GM18520 (cell line): ENCODE data around the gene MYO1B.

Experiments used
- ATAC-seq: cut with Tn5 transposase; IDR thresholded peaks from one replicate; pipeline ENCODE4 v1.9.1; 2021; ENCODE audit not compliant: unreplicated experiment

The MYO1B gene

DNA sequence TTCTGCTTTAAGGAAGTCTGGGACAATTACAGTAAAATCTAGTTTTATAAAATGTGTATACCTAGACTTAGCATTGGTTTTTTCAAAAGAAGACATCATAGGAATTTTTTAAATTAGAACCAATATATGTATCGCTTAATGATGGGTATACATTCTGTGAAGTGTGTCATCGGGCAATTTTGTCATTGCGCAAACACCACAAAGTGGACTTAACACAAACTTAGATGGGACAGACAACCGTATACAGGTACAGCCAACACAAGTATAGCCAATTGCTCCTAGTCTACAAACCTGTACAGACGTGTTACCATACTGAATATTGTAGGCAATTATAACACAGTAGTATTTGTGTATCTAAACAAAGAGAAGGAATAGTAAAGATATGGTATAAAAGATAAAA lies 12.7 kb downstream of the MYO1B start:
- ATAC-seq = no peak

DNA sequence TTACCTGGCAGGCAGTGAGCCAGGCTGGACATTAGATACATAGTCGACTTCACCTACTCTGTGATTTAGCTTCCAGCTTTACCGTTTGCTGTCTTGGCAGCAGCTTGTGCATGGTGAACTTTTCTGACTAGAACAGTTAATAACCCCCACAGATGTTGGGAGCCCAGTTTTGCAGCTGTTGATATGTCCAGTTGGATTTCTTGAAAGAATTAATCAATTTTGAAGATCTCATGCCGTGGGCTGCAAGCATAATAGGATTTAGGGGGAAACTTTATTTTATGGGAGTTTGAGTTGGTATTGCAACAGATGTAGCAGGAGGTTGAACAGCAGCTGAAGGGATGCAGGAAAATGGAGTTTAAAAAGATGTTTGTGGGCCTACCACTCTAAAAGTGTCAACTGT lies 13.8 kb downstream of the MYO1B start:
- ATAC-seq = no peak

DNA sequence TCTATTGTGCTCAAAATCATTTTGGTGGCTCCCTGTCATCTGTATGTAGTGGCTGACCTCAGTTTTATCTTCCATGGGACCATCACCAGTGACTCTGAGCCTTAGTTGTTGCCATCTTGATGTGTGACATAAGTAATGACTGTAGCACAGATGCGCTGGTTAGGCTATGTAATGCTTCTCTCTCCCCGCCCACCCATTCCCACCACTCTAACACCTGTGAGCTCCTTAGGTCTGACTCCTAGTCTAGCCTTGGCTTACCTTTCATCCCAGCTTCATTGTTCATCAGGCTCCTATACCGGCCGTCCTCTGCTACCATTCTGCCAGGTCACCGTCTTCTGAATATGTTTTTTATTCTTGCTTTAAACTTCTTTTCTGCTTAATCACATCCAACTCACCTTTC lies 17.2 kb downstream of the MYO1B start:
- no peak for ATAC-seq

DNA sequence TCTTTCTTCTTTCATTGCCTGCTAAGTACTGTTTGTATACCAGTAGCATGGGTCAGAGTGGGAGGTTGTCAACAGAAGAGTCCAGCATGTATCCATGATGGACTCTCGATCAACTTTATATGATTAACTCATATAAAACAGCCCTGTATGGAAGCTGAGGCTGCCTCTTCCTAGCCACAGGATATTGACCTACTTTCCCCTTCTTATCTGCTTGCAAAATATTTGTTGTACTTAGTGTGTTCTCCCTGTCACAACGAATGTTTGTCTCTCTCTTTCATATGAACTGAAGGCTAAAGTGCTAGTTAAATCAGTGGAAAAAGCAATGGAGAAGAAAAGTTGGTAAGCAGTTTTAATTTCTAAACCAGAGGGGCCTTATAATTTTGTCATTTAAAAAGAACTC lies 17.8 kb downstream of the MYO1B start:
- ATAC-seq = no peak

DNA sequence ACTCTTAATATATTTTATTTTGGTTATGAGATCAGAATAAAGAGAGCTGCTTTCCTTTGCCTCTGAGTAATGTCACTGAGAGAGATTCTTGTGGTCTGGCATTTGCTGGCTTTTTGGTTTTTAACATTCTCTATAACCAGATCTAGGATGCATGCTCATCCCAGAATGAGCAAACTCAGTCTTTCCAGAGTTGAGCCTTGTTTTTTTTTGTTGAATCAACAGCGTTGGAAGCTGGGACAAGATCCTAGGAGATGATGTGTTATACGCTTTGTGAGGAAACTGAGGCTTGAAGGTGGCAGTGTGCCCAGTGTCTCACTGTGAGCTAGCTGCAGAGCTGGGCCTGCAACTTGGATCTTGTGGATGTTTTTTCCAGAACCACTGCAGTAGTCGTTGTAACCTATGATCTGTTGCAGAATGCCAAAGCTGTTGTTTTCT lies 19.5 kb downstream of the MYO1B start:
- ATAC-seq = no peak

DNA sequence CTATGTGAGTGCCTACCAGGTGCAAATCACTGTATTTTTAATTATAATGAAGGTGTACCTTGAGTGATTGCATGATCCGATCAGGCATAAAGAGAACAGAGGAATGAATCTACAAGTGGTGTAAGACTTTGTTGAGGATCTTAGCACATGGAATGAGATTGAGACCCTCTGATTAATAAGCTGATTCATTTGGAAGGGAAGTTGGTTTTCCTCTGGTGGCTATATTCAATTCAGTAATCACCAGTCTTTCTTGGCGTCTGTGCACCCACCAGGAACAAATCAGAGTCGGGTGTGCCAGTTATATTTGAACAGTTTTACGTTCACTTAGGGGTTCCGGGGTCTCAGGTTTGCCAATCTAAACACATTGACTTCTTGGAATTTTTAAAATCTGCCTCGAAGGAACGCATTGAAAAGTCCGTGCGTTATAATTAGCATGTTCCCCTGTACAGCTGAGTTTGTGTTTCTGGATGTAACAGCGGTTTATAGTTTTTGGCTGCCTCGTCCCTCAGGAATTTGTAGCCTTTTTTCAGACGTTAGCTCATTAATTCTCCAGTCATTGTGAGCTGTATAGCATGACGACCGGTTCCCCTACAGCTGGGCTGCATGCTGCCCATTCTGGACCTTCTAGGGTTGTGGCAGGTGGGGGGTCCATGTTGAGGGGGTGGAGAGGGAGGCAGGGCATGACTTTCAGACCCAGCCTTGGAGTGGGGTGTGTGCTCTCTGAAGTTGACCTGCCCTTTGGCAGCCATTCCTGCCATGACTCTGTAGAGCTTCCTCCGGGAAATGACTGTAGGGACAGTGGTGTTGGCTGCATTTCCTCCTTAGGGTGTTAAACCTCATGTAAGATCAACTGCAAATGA lies 20.3 kb downstream of the MYO1B start:
- no peak for ATAC-seq

DNA sequence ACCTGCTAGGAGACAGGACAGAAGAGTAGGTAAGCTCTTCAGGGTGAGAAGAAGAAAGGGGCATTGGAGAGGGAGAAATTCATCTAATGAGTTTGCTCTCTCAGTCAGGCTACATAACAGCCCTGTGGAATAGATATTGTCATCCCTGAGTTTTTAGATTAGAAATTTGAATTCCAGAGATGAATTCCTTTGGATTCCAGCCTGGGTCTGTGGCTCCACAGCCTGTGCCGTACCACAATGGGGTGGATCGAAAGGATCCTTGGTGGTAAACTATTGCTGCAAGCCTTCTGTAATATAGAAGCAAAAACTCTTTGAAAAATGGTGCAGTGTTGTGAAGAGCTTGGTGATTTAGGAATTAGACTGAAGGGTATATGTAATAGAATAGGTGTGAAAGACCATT lies 21.0 kb downstream of the MYO1B start:
- no peak for ATAC-seq

DNA sequence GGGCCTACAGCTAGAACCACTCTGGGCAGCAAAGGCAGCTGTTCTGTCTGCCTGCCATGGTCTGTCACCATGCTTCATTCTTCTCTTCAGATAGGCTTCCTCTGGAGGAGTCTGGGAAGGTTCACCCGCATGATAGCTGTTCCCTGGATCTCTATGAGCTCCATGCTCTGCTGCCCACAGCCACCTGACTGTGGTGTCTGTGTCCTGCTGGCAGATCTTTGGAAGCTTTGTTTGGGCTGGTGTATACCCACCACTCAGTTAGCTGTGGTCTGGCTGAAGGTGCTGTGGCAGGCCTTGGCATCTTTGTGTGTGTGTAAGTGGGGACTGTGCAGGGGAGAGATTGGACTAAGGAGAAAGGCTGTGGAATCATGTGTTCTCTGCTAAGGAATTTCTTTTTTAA lies 23.4 kb downstream of the MYO1B start:
- no peak for ATAC-seq

DNA sequence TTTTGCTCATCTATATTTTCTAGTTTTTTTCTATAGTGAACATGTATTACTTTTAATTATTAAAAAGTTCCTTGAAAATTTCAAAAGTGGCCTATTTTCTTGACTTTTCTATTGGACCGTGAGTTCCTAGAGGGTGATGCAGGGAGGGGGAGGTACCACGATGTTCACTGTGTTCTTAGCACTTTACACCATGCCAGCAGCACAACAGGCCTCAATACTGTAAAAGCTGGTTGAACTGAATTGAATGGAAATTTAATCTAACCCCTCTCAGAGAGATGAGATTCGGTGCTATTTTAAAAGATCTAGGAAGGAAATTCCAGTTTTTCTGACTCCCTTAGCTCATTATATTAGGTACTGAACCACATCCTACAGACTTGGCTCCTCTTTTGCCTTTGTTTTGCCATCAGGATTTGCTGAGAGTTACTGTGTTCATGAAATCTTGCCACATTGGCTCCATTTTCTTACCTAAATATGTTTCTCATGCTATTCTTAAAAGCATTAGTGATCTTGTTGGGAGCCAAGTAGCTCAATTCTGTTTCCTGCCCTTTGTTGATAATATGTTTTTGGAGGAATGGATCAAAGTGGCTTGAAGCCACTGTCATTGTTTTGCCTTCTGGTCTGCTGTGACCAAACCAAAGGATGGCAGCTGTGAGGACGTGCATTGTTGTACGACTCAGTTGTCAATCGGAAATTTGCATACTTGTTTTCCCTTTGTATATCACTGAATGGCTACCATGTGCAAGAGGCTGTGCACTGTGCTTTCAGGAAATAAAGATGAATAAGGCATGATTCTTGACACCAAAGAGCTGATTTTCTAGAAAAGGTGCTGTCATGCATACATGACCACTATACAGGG lies 25.3 kb downstream of the MYO1B start:
- no peak for ATAC-seq

DNA sequence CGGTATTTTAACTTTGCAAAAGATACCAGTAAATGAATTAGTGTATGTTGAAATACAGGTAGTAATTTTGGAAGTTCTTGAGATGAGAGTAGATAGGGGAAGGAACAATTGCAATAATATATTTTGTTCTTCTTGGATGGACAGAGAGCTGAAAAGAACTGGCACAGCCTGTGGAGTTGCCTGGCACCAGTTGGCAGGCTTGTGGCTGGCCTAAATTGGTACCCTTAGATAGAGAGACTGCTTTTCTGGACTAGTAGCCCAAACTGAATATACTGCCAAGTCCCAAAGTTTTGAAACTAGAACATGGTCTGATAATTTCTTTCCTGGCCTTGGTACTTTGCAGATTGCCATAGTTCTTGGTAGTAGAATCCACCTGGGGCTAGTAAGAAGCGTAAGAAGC lies 26.9 kb downstream of the MYO1B start:
- no peak for ATAC-seq

DNA sequence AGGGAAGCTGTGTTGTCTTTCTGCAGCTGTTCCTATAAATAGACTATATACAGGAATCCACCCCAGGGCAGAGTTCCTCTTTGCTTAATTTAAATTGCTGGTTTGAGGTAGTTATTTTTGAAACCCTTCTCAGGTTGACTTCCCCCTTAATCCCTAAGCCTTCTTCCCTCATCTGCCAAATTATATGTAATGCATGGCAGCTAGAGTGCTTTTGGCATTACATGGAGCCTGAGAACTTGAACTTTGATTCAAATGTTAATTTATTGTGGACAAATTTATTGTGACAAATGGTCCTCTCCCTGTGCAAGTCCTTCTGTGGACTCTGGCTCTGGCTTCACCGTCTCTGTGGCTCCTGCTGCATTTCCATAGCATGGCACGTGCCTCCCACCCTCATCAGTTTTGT lies 29.2 kb downstream of the MYO1B start:
- ATAC-seq = no peak

DNA sequence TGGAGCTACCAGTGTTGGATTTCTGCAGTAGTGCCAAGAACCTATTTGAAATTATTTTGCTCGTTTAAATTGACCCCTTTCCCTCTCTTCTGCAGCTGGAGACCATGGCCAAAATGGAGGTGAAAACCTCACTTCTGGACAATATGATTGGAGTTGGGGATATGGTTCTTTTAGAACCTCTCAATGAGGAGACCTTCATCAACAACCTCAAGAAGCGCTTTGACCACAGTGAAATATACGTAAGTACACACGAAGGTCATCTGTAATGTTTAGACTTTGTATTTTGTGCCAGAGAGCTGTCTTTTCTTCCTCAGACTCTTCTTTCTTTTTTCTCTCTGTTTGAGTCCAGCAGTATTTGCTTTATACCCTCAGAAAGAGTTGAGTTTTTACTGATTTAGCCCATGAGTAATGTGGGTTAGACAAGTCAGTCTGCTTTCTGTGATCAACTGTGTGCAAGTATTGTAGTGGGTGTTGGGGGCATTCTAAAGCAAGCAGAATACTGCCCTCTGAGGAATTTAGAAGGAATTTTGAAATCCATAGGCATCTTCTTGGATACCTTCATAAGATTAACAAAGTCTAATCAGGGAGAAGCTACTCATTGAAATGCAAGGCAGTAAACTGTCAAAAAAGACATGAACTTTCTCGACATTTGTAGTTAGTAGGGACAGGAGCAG lies 31.7 kb downstream of the MYO1B start:
- ATAC-seq = no peak

DNA sequence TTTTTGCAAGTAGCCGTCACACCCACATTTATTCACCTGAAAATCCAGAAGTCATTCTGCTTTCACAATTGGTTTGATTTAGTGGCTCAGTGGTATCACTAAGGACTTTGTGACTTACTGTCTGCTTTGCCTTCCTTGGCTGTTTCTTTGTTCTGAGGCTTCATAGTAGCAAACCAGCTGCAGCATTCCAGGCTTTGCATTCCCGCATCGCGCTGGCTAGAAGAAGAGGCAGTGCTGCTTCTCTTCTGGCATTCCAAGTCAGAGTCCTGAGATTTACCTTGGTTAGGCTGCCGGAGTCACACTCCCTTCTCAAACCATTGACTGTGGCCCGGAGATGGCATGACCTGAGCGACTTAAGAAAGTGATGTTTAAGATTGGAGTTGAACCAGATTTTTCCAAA lies 35.1 kb downstream of the MYO1B start:
- no peak for ATAC-seq

DNA sequence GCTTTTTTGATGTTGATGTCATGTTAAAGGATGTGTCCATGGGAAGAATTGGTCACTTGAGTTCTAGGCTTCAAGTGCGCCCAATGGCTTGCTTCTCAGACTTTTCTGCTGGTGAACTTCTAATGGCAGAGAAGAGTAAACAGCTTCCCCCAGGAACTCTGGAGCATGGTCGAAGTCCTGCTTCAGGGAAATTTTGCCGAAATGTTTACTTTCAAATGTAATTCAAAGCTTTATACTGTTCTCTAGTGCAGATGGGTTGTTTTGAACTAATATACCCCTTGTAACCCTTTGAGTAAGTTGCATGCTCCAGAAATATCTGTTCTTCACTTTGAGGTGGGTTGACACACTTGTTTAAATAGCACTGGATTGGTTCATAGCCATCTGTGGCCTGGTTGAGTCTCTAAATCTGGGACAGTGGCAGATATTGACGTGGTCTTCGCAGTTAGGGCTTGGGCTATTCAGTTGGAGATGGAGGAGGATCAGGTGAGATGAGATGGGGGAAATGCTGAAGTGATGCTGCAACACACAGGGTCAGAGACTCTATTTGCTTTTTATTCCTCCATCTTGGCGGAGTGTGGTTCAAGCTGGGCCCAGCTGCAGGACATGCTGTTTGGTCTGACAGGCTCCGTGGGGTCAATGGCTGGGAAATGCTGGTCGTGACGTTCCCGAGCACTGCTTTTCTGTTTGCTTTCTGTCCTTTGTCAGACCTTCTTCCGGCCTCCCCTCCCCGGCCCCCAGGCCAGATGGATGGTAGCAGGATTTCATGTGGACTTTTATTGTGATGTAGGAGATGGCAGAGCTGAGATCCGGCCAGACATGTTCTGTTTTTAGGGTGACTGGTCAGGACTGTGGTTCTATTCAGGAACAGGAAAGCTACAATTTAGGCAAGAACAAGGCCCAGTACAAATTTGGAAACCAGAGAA lies 35.9 kb downstream of the MYO1B start:
- no peak for ATAC-seq

DNA sequence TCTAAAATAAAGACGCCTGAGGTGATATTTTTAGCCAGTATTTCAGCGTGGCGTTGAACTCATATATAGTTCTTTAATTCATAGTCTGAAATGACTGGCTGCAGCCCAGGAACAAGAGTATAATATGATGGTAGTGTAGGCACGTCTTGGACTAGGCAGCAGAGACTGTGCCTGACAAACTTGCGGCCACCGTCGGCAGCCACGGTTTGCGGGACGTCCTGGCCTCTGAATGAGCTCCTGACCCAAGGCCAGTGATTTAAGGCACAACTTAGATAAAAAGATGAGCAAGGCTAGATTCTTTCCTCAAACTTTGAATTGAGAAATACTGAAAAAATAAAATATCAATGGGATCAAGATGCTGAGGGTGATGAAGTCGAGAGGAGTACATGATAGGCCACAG lies 40.0 kb downstream of the MYO1B start:
- no peak for ATAC-seq

DNA sequence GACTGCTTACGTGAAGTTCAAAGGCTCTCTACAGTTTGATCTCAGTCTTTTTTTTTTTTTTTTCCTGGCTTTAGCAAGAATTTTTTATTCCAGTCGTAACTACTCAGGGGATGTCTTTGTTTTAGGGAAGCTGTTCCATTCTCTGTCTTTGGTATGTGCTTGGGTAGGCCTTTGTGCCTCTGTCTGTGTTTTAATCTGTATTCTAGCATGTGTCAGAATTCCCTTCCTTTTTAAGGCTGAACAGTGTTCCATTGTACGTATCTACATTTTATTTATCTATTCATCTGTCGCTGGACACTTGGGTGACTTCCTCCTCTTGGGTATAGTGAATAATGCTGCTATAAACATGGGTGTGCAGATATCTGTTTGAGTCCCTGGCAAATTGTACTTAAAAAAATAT lies 42.6 kb downstream of the MYO1B start:
- no peak for ATAC-seq

DNA sequence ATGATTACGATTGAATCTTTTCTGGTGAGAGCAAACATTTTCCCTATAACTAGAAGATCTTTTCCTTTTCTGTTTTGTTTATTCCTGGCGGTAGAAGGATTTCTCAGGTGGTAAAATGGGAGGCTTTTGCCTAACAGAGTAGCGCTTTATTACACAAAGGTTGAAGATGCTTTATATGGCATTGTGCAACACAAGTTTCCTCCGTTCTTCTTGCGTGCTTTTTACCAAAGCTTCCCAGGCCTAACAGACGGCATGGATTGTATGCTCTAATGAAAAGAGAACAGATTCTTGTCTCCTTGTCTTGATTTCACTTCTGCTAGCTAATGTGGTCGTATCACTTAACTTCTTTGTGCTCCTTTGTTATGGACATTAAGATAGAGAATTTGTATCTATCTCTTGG lies 43.8 kb downstream of the MYO1B start:
- no peak for ATAC-seq

DNA sequence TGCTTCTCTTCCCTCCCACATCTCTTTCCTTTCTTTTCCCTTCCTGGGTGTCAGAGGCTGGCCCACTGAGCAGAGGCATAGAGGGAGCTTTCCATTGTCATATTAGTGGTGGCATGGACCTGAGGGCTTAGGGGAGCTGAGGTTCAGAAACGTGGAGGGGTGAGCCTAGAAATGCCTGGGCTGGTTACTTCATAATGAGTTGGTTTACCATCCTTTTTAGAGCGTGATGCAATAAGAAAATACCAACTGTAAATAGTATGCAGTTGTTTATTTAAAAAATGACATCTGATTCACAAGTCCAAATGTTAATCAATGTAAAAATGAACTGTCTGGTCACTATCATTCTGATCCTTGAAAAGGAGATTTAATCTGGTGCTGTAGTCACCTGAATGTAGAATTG lies 46.3 kb downstream of the MYO1B start:
- no peak for ATAC-seq

DNA sequence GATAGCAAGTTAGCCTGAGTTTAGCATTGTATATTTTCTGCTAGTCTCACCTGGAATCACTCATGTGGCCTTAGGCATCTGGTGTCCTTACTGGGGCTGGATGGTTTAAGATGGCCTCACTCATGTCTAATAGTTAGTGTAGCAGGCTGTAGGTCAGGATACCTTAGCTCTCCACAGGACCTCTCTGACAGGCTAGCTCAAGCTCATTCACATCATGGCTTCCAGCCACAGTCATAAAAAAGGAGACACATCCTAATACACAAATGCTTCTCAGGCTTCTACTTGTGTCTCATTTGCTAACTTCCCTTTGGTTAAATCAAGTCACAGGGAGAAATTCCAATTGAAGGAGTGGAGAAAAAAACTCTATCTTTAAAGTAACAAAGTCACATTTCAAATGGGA lies 47.7 kb downstream of the MYO1B start:
- ATAC-seq = no peak

DNA sequence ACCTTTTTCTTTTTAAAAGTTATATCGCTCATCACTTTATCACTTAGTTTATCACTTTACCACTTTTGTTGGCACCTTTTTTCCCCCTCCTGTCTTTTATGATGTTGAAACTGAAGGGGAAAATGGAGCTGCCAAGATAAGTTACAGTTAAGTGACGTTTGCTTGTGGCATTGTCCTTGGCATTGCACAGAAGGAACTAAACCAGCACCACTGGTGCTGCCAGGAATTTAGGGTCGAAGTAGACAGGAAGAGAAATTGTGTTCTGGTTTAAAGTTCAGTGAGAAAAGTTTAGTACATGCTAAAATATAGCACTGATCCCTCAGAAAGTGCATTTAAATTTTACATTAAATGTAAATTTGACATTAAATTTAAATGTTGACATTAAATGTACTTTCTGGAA lies 49.9 kb downstream of the MYO1B start:
- no peak for ATAC-seq
